ENCODE results near the gene GSTP1. TPM values are rescaled to one million over a fixed set of nuclear protein-coding genes. Genes with fewer than 3 reads are reported as not detected.
"Not testable (repeated sequence)": the region's sequence is repeated elsewhere in the genome, so short reads cannot be mapped to it uniquely, and the experiment has no call there.

GSTP1 gene
- total RNA-seq, 1 donor from 2014 or later = 696 TPM

GRCh38 chr11:67617243-67617953, 33.8 kb downstream of the GSTP1 start:
- Mint-ChIP-seq H3K4me3 (ENCODE audit: unreplicated experiment) (no peak overlapping the region), H3K27ac (ENCODE audit: unreplicated experiment) (no peak overlapping the region), H3K27me3 (ENCODE audit: unreplicated experiment) (peaks cover 10% of the 10 kb centered on the region), H3K9me3 (ENCODE audit: unreplicated experiment) (no peaks in the 10 kb centered on the region), H3K4me1 (ENCODE audit: unreplicated experiment) (peaks cover 17% of the 10 kb centered on the region), H3K36me3 (ENCODE audit: low read depth, unreplicated experiment) (peaks cover 4% of the 10 kb centered on the region)
- no peak for DNase-seq (ENCODE audit: low spot score)
- TF ChIP-seq, protein P1, sequence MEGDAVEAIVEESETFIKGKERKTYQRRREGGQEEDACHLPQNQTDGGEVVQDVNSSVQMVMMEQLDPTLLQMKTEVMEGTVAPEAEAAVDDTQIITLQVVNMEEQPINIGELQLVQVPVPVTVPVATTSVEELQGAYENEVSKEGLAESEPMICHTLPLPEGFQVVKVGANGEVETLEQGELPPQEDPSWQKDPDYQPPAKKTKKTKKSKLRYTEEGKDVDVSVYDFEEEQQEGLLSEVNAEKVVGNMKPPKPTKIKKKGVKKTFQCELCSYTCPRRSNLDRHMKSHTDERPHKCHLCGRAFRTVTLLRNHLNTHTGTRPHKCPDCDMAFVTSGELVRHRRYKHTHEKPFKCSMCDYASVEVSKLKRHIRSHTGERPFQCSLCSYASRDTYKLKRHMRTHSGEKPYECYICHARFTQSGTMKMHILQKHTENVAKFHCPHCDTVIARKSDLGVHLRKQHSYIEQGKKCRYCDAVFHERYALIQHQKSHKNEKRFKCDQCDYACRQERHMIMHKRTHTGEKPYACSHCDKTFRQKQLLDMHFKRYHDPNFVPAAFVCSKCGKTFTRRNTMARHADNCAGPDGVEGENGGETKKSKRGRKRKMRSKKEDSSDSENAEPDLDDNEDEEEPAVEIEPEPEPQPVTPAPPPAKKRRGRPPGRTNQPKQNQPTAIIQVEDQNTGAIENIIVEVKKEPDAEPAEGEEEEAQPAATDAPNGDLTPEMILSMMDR (IDR thresholded peaks at IDR 0.05; ENCODE audit: unreplicated experiment) = no peak

GRCh38 chr11:67618901-67619659, 35.5 kb downstream of the GSTP1 start:
- not testable (repeated sequence) for H3K9me3 Mint-ChIP-seq (ENCODE audit: unreplicated experiment); H3K27me3 Mint-ChIP-seq (ENCODE audit: unreplicated experiment); DNase-seq (ENCODE audit: low spot score); H3K4me3 Mint-ChIP-seq (ENCODE audit: unreplicated experiment); H3K36me3 Mint-ChIP-seq (ENCODE audit: low read depth, unreplicated experiment); H3K27ac Mint-ChIP-seq (ENCODE audit: unreplicated experiment)
- peaks cover 17% of the 10 kb centered on the region for H3K4me1 Mint-ChIP-seq (ENCODE audit: unreplicated experiment)

GRCh38 chr11:67619683-67620618, 36.3 kb downstream of the GSTP1 start:
- not testable (repeated sequence) for H3K27me3 Mint-ChIP-seq (ENCODE audit: unreplicated experiment); DNase-seq (ENCODE audit: low spot score); H3K9me3 Mint-ChIP-seq (ENCODE audit: unreplicated experiment); H3K36me3 Mint-ChIP-seq (ENCODE audit: low read depth, unreplicated experiment); H3K27ac Mint-ChIP-seq (ENCODE audit: unreplicated experiment)
- peaks cover 17% of the 10 kb centered on the region for H3K4me1 Mint-ChIP-seq (ENCODE audit: unreplicated experiment)
- H3K4me3 Mint-ChIP-seq (ENCODE audit: unreplicated experiment) = peak overlapping the region; percentile 87

GRCh38 chr11:67620621-67621020, 37.0 kb downstream of the GSTP1 start:
- not testable (repeated sequence) for H3K9me3 Mint-ChIP-seq (ENCODE audit: unreplicated experiment); H3K36me3 Mint-ChIP-seq (ENCODE audit: low read depth, unreplicated experiment); H3K27ac Mint-ChIP-seq (ENCODE audit: unreplicated experiment); H3K27me3 Mint-ChIP-seq (ENCODE audit: unreplicated experiment)
- H3K4me1 Mint-ChIP-seq (ENCODE audit: unreplicated experiment) = peaks cover 17% of the 10 kb centered on the region
- DNase-seq (ENCODE audit: low spot score) = peak; percentile 37
- H3K4me3 Mint-ChIP-seq (ENCODE audit: unreplicated experiment) = peak overlapping the region; percentile 87

GRCh38 chr11:67621928-67622327, 38.3 kb downstream of the GSTP1 start:
- not testable (repeated sequence) for H3K27ac Mint-ChIP-seq (ENCODE audit: unreplicated experiment); H3K9me3 Mint-ChIP-seq (ENCODE audit: unreplicated experiment); H3K4me3 Mint-ChIP-seq (ENCODE audit: unreplicated experiment); H3K36me3 Mint-ChIP-seq (ENCODE audit: low read depth, unreplicated experiment); DNase-seq (ENCODE audit: low spot score)
- Mint-ChIP-seq H3K4me1 (ENCODE audit: unreplicated experiment) (peaks cover 17% of the 10 kb centered on the region), H3K27me3 (ENCODE audit: unreplicated experiment) (peaks cover 12% of the 10 kb centered on the region)

- peaks cover 17% of the 10 kb centered on the region for H3K4me1 Mint-ChIP-seq (ENCODE audit: unreplicated experiment)
- H3K27ac Mint-ChIP-seq (ENCODE audit: unreplicated experiment); H3K36me3 Mint-ChIP-seq (ENCODE audit: low read depth, unreplicated experiment); H3K4me3 Mint-ChIP-seq (ENCODE audit: unreplicated experiment); DNase-seq (ENCODE audit: low spot score); H3K9me3 Mint-ChIP-seq (ENCODE audit: unreplicated experiment): not testable (repeated sequence)
- peaks cover 10% of the 10 kb centered on the region for H3K27me3 Mint-ChIP-seq (ENCODE audit: unreplicated experiment)
Observed at GRCh38 chr11:67622905-67623304, 39.3 kb downstream of the GSTP1 start.

DNA sequence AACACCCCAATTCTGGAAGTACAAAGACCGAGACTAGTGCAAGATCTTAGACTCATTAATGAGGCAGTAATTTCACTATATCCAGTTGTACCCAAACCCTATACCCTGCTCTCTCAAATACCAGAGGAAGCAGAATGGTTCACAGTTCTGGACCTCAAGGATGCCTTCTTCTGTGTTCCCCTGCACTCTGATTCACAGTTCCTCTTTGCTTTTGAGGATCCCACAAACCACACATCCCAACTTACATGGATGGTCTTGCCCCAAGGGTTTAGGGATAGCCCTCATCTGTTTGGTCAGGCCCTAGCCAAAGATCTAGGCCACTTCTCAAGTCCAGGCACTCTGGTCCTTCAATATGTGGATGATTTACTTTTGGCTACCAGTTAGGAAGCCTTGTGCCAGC, 40.2 kb downstream of the GSTP1 start:
- H3K36me3 Mint-ChIP-seq (ENCODE audit: low read depth, unreplicated experiment); DNase-seq (ENCODE audit: low spot score); H3K27ac Mint-ChIP-seq (ENCODE audit: unreplicated experiment); H3K9me3 Mint-ChIP-seq (ENCODE audit: unreplicated experiment); H3K4me3 Mint-ChIP-seq (ENCODE audit: unreplicated experiment): not testable (repeated sequence)
- Mint-ChIP-seq H3K4me1 (ENCODE audit: unreplicated experiment) (peaks cover 17% of the 10 kb centered on the region), H3K27me3 (ENCODE audit: unreplicated experiment) (peaks cover 13% of the 10 kb centered on the region)

GRCh38 chr11:67626131-67626833, 42.7 kb downstream of the GSTP1 start:
- H3K36me3 Mint-ChIP-seq (ENCODE audit: low read depth, unreplicated experiment); H3K27ac Mint-ChIP-seq (ENCODE audit: unreplicated experiment); H3K4me1 Mint-ChIP-seq (ENCODE audit: unreplicated experiment); DNase-seq (ENCODE audit: low spot score); H3K9me3 Mint-ChIP-seq (ENCODE audit: unreplicated experiment): not testable (repeated sequence)
- Mint-ChIP-seq H3K27me3 (ENCODE audit: unreplicated experiment) (peaks cover 13% of the 10 kb centered on the region), H3K4me3 (ENCODE audit: unreplicated experiment) (peak overlapping the region; percentile 76)

Data from endothelial cell (in vitro differentiated cells).